ENCODE data around the gene PREPL. TPM values are rescaled to one million over a fixed set of nuclear protein-coding genes. Genes with fewer than 3 reads are reported as not detected.

The PREPL gene
- total RNA-seq, 1 donor: 44.9 TPM

DNA sequence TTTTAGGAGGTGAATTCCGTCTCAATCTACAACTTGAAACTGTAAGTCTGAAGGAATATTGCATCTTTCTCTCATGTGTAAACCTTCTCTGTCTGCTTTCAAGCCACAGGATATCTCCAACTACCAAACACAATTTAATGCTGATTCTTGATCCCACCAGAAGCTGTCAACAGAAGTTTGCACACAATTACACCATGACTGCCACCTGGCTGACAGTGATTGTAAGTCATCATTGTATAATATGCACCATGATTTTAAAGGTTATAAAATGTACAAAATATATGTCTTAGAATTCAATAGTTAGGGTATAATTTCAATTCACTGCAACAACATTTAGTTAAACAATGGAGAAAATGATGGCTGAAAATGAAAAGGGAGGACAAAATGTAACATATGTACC is 18.4 kb downstream of the PREPL start:
- Histone ChIP-seq H3K27me3 (ENCODE audit: insufficient read depth, low read length) (no peaks in the 10 kb centered on the region), H2AFZ (ENCODE audit: low read length) (no peak overlapping the region), H3K9me3 (ENCODE audit: low read depth, low read length) (no peaks in the 10 kb centered on the region), H3K79me2 (ENCODE audit: insufficient read depth, low read length) (peaks cover 11% of the 10 kb centered on the region), H3K4me1 (ENCODE audit: insufficient read depth, low read length) (peaks cover 8% of the 10 kb centered on the region), H3K4me2 (ENCODE audit: insufficient read depth, low read length) (no peak overlapping the region), H4K20me1 (ENCODE audit: insufficient read depth, low read length) (peaks cover 9% of the 10 kb centered on the region), H3K4me3 (ENCODE audit: insufficient read depth, low read length) (no peak overlapping the region), H3K27ac (ENCODE audit: low read depth, low read length) (no peak overlapping the region), H3K36me3 (ENCODE audit: insufficient read depth, low read length) (peaks cover 50% of the 10 kb centered on the region)
- TF ChIP-seq, protein P1, sequence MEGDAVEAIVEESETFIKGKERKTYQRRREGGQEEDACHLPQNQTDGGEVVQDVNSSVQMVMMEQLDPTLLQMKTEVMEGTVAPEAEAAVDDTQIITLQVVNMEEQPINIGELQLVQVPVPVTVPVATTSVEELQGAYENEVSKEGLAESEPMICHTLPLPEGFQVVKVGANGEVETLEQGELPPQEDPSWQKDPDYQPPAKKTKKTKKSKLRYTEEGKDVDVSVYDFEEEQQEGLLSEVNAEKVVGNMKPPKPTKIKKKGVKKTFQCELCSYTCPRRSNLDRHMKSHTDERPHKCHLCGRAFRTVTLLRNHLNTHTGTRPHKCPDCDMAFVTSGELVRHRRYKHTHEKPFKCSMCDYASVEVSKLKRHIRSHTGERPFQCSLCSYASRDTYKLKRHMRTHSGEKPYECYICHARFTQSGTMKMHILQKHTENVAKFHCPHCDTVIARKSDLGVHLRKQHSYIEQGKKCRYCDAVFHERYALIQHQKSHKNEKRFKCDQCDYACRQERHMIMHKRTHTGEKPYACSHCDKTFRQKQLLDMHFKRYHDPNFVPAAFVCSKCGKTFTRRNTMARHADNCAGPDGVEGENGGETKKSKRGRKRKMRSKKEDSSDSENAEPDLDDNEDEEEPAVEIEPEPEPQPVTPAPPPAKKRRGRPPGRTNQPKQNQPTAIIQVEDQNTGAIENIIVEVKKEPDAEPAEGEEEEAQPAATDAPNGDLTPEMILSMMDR (IDR thresholded peaks at IDR 0.05; ENCODE audit: extremely low read depth, low read depth, low read length): no peak
- DNase-seq (ENCODE audit: insufficient read length, low spot score, missing footprints): no peak

DNA sequence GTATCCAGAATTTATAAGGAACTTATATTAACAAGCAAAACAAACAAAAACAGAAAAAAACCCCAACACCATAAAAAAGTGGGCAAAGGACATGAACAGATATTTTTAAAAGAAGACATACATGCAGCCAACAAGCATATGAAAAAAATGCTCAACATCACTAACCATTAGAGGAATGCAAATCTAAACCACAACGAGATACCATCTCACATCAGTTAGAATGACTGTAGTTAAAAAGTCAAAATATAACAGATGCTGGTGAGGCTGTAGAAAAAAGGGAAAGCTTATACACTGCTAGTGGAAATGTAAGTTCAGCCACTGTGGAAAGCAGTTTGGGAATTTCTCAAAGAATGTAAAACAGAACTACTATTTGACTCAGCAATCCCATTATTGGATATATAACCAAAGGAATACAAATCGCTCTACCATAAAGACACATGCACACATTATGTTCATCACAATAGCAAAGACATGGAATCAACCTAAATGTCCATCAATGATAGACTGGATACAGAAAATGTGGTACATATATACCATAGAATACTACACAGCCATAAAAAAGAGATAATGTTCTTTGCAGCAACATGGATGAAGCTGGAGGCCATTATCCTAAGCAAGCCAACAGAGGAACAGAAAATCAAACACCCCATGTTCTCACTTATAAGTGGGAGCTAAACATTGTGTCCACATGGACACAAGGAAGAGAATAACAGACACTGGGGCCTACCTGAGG is 25.3 kb downstream of the PREPL start:
- H3K9me3 ChIP-seq (ENCODE audit: low read depth, low read length): no peaks in the 10 kb centered on the region
- DNase-seq (ENCODE audit: insufficient read length, low spot score, missing footprints): no peak
- H3K4me1 ChIP-seq (ENCODE audit: insufficient read depth, low read length): no peaks in the 10 kb centered on the region
- H3K4me2 ChIP-seq (ENCODE audit: insufficient read depth, low read length): no peak overlapping the region
- TF ChIP-seq, protein P1 (IDR thresholded peaks at IDR 0.05; ENCODE audit: extremely low read depth, low read depth, low read length): no peak
- H3K27me3 ChIP-seq (ENCODE audit: insufficient read depth, low read length): no peaks in the 10 kb centered on the region
- no peak overlapping the region for H3K4me3 ChIP-seq (ENCODE audit: insufficient read depth, low read length)
- H3K79me2 ChIP-seq (ENCODE audit: insufficient read depth, low read length): peaks cover 11% of the 10 kb centered on the region
- H3K36me3 ChIP-seq (ENCODE audit: insufficient read depth, low read length): peaks cover 60% of the 10 kb centered on the region
- H3K27ac ChIP-seq (ENCODE audit: low read depth, low read length): no peak overlapping the region
- peaks cover 5% of the 10 kb centered on the region for H4K20me1 ChIP-seq (ENCODE audit: insufficient read depth, low read length)
- no peak overlapping the region for H2AFZ ChIP-seq (ENCODE audit: low read length)

DNA sequence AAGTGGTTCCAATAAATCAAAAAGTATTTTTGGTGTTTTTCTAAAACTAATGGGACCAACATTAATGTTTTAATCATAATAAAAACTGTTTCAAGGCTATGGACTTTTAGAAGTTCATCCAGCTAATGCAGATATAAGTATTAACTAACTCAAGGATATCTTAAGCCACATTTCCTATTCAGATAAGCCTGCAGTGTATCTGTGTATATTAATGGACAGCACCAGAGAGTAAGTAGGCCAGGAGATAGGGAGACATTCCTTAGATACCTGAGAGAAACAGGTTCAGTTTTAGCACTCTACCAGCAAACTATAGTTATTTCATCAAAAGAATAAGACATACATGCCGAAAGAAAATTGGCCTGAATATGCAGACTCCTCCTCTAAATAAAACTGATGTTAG is 27.3 kb downstream of the PREPL start:
- H3K4me2 ChIP-seq (ENCODE audit: insufficient read depth, low read length): no peak overlapping the region
- H4K20me1 ChIP-seq (ENCODE audit: insufficient read depth, low read length): peaks cover 5% of the 10 kb centered on the region
- no peak for DNase-seq (ENCODE audit: insufficient read length, low spot score, missing footprints)
- H3K4me3 ChIP-seq (ENCODE audit: insufficient read depth, low read length): no peak overlapping the region
- H3K9me3 ChIP-seq (ENCODE audit: low read depth, low read length): no peaks in the 10 kb centered on the region
- H3K27me3 ChIP-seq (ENCODE audit: insufficient read depth, low read length): no peaks in the 10 kb centered on the region
- H3K4me1 ChIP-seq (ENCODE audit: insufficient read depth, low read length): no peaks in the 10 kb centered on the region
- TF ChIP-seq, protein P1 (IDR thresholded peaks at IDR 0.05; ENCODE audit: extremely low read depth, low read depth, low read length): no peak
- H3K79me2 ChIP-seq (ENCODE audit: insufficient read depth, low read length): peaks cover 11% of the 10 kb centered on the region
- peaks cover 48% of the 10 kb centered on the region for H3K36me3 ChIP-seq (ENCODE audit: insufficient read depth, low read length)
- no peak overlapping the region for H3K27ac ChIP-seq (ENCODE audit: low read depth, low read length)
- no peak overlapping the region for H2AFZ ChIP-seq (ENCODE audit: low read length)

DNA sequence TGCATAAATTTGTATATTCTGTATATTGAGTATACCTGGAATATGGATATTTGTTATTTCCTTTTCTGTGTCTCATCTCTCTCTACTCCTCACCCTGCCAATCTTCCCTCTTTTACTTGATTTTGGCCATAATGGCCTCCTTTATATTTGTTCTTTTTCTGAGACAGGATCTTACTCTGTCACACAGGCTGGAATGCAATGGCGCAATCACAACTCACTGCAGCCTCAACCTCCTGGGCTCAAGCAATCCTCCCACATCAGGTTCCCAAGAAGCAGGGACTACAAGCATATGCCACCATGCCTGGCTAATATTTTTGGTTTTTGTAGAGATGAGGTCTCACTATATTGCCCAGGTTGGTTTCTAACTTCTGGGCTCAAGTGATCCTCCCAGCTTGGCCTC is 30.5 kb downstream of the PREPL start:
- H4K20me1 ChIP-seq (ENCODE audit: insufficient read depth, low read length): peaks cover 3% of the 10 kb centered on the region
- peaks cover 43% of the 10 kb centered on the region for H3K36me3 ChIP-seq (ENCODE audit: insufficient read depth, low read length)
- H2AFZ ChIP-seq (ENCODE audit: low read length): no peak overlapping the region
- TF ChIP-seq, protein P1 (IDR thresholded peaks at IDR 0.05; ENCODE audit: extremely low read depth, low read depth, low read length): no peak
- no peak for DNase-seq (ENCODE audit: insufficient read length, low spot score, missing footprints)
- H3K4me3 ChIP-seq (ENCODE audit: insufficient read depth, low read length): no peak overlapping the region
- H3K4me2 ChIP-seq (ENCODE audit: insufficient read depth, low read length): no peak overlapping the region
- H3K4me1 ChIP-seq (ENCODE audit: insufficient read depth, low read length): no peaks in the 10 kb centered on the region
- no peaks in the 10 kb centered on the region for H3K9me3 ChIP-seq (ENCODE audit: low read depth, low read length)
- H3K79me2 ChIP-seq (ENCODE audit: insufficient read depth, low read length): peaks cover 4% of the 10 kb centered on the region
- no peak overlapping the region for H3K27ac ChIP-seq (ENCODE audit: low read depth, low read length)
- H3K27me3 ChIP-seq (ENCODE audit: insufficient read depth, low read length): no peaks in the 10 kb centered on the region

Measured in osteoblast (primary cell).